Glutamatergic neuron (in vitro differentiated cells): ENCODE data around the gene ANO7. TPM values are rescaled to one million over a fixed set of nuclear protein-coding genes. Genes with fewer than 3 reads are reported as not detected.

ENCODE experiments used
- DNase-seq: peaks from one replicate; pipeline ENCODE4 v3.0.0; 2022
- H3K27ac Mint-ChIP-seq: one replicate; pipeline ENCODE4 v1.8.0; 2020; ENCODE audit warnings: mild to moderate bottlenecking, mixed read lengths, inconsistent platforms; ENCODE audit not compliant: unreplicated experiment
- H3K27me3 Mint-ChIP-seq: one replicate; pipeline ENCODE4 v1.8.0; 2020; ENCODE audit warnings: mild to moderate bottlenecking, moderate library complexity, mixed read lengths, inconsistent platforms; ENCODE audit not compliant: unreplicated experiment
- H3K36me3 Mint-ChIP-seq: one replicate; pipeline ENCODE4 v1.8.0; 2020; ENCODE audit warnings: mild to moderate bottlenecking, mixed read lengths, inconsistent platforms; ENCODE audit not compliant: unreplicated experiment
- H3K4me1 Mint-ChIP-seq: one replicate; pipeline ENCODE4 v1.8.0; 2020; ENCODE audit warnings: mild to moderate bottlenecking, low read depth, mixed read lengths, inconsistent platforms; ENCODE audit not compliant: unreplicated experiment
- H3K4me3 Mint-ChIP-seq: one replicate; pipeline ENCODE4 v1.8.0; 2020; ENCODE audit warnings: mild to moderate bottlenecking, mixed read lengths, inconsistent platforms; ENCODE audit not compliant: unreplicated experiment
- H3K9me3 Mint-ChIP-seq: one replicate; pipeline ENCODE4 v1.8.0; 2020; ENCODE audit warnings: mild to moderate bottlenecking, moderate library complexity, mixed read lengths, inconsistent platforms; ENCODE audit not compliant: unreplicated experiment
- total RNA-seq: library from RNA; stranded (reverse); fragmentation: NEBNext Ultra II Directional; extraction: Animal tissue kit (Norgen Biotek cat#: 25700); gene quantifications from one replicate; pipeline ENCODE4 v1.2.1, GENCODE V29; 2021; ENCODE audit not compliant: unreplicated experiment
- TF ChIP-seq, protein P1 (sequence below): fragments of 200-600 bp; sonication (generic); IDR thresholded peaks from one replicate; pipeline ENCODE4 v1.5.0; 2021; ENCODE audit not compliant: partially characterized antibody, unreplicated experiment

Gene ANO7
- total RNA-seq, 1 donor from 2014 or later = 2.6 TPM

DNA sequence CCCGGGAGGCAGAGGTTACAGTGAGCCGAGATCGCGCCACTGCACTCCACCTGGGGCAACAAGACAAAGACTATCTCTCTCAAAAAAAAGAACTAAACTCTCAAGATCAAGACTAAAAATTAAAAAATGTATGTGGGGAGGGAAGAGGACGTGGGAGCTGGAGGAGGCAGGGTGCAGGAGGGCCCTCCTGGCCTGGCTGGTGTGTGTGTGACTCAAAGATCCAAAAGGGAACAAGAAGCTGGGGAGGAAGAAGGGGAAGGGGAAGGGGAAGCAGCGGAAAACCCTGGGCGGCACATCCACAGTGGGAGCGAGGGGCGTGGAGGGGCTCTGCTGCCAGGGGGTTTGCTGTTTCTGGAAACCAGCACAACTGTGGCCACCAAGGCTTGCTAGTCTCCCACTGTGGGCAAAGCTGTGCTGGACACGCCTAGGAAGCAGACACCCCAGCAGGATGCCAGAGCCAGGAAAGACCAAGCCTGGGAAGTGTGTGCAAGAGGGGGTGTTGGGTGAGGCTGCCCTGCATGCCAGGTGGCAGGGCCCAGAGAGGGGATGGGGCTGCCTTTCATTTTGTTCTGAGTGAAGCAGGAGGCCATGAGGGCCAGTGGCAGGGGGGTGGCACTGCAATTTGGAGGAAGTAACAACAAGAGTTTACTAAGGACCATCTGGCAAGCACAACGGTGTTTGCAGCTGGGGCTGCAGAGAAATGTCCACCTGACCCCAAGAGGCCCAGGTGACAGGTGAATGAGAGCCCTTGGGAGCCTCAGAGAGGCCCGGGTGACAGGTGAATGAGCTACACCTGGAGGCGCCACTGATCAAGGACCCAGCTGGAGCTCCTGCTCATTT lies 44.5 kb downstream of the ANO7 start:
- peaks cover 3% of the 10 kb centered on the region for H3K36me3 Mint-ChIP-seq
- TF ChIP-seq, protein P1, sequence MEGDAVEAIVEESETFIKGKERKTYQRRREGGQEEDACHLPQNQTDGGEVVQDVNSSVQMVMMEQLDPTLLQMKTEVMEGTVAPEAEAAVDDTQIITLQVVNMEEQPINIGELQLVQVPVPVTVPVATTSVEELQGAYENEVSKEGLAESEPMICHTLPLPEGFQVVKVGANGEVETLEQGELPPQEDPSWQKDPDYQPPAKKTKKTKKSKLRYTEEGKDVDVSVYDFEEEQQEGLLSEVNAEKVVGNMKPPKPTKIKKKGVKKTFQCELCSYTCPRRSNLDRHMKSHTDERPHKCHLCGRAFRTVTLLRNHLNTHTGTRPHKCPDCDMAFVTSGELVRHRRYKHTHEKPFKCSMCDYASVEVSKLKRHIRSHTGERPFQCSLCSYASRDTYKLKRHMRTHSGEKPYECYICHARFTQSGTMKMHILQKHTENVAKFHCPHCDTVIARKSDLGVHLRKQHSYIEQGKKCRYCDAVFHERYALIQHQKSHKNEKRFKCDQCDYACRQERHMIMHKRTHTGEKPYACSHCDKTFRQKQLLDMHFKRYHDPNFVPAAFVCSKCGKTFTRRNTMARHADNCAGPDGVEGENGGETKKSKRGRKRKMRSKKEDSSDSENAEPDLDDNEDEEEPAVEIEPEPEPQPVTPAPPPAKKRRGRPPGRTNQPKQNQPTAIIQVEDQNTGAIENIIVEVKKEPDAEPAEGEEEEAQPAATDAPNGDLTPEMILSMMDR = no peak
- H3K27ac Mint-ChIP-seq = no peak overlapping the region
- H3K27me3 Mint-ChIP-seq = peaks cover 10% of the 10 kb centered on the region
- no peak overlapping the region for H3K4me3 Mint-ChIP-seq
- no peak for DNase-seq
- peaks cover 8% of the 10 kb centered on the region for H3K9me3 Mint-ChIP-seq
- peaks cover 4% of the 10 kb centered on the region for H3K4me1 Mint-ChIP-seq

DNA sequence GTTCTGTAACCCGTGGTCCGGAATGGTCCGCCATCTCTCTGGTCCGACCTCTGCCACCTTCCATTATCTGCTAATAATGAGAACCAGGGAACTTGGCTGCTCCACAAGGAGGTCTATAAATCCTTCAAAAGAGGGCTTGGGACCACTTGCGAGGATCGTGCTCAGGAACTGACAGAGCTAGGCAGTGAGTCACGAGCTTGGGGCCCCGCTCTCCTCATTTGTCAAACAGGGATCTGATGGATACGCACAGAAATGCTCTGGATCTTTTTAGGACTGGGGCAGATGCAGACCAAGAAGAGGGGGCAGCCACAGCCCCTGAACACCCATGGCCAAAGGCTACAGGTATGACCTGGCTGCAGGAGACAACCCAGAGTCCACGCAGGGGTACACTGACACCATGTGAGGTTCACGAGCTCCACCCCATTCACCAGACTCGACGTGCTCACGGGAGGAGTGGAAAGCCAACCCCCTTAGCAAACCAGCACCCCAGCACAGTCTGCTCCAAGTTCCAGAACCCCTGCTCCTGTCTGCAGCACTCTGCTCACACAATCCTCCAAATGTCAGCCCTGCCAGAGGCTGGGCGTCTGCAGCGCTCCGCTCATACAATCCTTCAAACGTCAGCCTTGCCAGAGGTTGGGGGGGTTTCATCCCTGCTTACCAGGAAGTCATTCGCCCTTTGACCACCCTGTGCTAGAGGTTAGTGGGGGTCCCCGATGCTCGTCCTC lies 45.8 kb downstream of the ANO7 start:
- peaks cover under 1% of the 10 kb centered on the region for H3K36me3 Mint-ChIP-seq
- peaks cover under 1% of the 10 kb centered on the region for H3K4me1 Mint-ChIP-seq
- no peak overlapping the region for H3K27ac Mint-ChIP-seq
- H3K9me3 Mint-ChIP-seq = peaks cover 3% of the 10 kb centered on the region
- no peak for DNase-seq
- TF ChIP-seq, protein P1 = no peak
- H3K4me3 Mint-ChIP-seq = no peak overlapping the region
- H3K27me3 Mint-ChIP-seq = peaks cover 9% of the 10 kb centered on the region

DNA sequence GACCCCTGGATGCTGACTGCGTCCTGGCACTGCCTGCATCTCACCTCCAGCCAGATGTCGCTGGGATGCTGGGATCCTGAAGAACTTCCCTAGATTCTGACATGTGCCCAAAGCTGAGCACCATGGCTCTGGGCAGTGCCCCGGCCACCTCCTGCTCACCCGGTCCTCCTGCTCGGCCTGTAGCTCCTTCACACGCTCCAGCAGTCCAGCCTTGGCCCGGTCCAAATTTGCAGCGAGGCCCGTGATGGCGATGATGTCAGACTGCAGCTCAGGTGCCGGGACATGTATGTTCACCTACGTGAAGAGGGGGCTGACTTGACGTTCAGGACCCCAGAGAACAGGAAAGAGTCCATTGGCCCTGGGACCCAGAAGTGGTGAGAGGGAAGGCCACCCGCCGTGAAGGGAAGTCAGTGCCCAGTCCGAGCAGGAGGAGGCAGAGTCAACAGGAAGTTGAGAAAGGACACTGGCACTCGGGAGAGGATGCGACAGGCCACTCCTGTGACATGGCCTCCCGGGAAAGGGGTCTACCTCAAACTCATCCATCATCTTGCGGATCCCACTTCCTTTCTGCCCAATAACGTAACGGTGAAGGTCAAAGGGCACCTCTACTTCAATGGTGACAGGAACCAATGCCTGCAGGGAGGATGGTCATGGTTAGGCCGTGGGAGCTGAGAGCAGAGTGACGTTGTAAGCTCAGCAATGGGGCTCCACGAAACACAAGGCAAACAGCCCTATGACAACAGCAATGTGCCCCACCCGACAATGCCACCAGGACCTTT lies 46.7 kb downstream of the ANO7 start:
- Mint-ChIP-seq H3K27ac (no peak overlapping the region), H3K4me3 (no peak overlapping the region), H3K27me3 (peaks cover 9% of the 10 kb centered on the region), H3K9me3 (peaks cover 3% of the 10 kb centered on the region), H3K4me1 (no peaks in the 10 kb centered on the region), H3K36me3 (no peaks in the 10 kb centered on the region)
- DNase-seq = no peak
- TF ChIP-seq, protein P1 = no peak

DNA sequence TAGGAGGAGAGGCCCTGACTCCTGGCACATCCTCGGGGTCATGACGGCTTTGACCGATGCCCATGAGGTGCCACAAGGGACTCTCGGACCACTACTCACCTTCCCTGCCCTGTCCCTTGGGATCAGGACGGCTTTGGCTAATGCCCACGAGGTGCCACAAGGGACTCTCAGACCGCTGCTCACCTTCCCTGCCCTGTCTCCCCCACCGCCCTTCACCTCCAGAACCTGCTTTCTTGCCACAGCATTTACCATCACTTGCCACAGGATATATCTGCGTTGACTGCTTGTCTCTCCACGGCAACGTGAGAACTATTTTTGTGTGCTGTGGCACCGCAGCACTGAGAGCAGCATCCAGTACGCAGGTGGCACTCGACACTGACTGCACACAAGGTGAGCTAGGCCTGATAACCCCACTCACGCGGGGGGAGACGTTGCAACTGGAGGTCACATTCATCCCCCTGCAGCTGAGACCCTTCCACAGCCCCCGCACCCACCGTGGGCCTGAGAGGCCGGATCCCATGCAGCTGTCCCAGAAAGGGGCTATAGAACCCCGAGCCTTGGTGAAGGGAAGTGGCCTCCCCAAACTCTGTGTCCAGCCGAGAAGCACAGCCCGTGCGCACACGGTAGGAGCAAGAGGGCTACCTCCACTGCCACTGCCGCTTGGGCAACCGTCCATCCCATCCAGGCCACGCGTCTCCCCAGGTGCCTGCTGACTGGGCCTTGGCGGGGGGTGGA lies 47.5 kb downstream of the ANO7 start:
- no peak overlapping the region for H3K27ac Mint-ChIP-seq
- H3K9me3 Mint-ChIP-seq = peaks cover 3% of the 10 kb centered on the region
- TF ChIP-seq, protein P1 = no peak
- no peak for DNase-seq
- H3K4me3 Mint-ChIP-seq = no peak overlapping the region
- H3K36me3 Mint-ChIP-seq = no peaks in the 10 kb centered on the region
- H3K27me3 Mint-ChIP-seq = peaks cover 9% of the 10 kb centered on the region
- H3K4me1 Mint-ChIP-seq = no peaks in the 10 kb centered on the region
